Esophagus muscularis mucosa (tissue), 3 donors: ENCODE data around the gene PRRX2.

Source experiments
- CTCF ChIP-seq, 3 experiments: fragments of 200-600 bp in 2 of 3; fragments of 450-650 bp in 1 of 3; sonication (generic) in 2 of 3; IDR thresholded peaks; one replicate each; pipeline ENCODE4 v1.5.1; 2017 to 2019; ENCODE audit warnings: antibody characterized with exemption in 3 of 3, mild to moderate bottlenecking in 2 of 3, moderate library complexity in 1 of 3
- EP300 ChIP-seq: sonication (generic); formaldehyde crosslinking; IDR thresholded peaks from one replicate; pipeline ENCODE4 v1.6.1; 2017; ENCODE audit warnings: antibody characterized with exemption

GRCh38 chr9:129688285-129689043 is 23.0 kb downstream of the PRRX2 start:
- TF ChIP-seq CTCF (IDR thresholded peaks at IDR 0.05) (no peak), EP300 (no peak)
